Ramos (cell line): ENCODE measurements around the gene NSUN6.

Experiments
- in situ Hi-C: fragments of 300-500 bp; cut with MboI; formaldehyde crosslinking; loops from one replicate; pipeline ENCODE4 v1.14.3; 2022; ENCODE audit warnings: low sequenced_read_pairs; ENCODE audit not compliant: unreplicated experiment

The NSUN6 gene, protein sequence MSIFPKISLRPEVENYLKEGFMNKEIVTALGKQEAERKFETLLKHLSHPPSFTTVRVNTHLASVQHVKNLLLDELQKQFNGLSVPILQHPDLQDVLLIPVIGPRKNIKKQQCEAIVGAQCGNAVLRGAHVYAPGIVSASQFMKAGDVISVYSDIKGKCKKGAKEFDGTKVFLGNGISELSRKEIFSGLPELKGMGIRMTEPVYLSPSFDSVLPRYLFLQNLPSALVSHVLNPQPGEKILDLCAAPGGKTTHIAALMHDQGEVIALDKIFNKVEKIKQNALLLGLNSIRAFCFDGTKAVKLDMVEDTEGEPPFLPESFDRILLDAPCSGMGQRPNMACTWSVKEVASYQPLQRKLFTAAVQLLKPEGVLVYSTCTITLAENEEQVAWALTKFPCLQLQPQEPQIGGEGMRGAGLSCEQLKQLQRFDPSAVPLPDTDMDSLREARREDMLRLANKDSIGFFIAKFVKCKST

DNA sequence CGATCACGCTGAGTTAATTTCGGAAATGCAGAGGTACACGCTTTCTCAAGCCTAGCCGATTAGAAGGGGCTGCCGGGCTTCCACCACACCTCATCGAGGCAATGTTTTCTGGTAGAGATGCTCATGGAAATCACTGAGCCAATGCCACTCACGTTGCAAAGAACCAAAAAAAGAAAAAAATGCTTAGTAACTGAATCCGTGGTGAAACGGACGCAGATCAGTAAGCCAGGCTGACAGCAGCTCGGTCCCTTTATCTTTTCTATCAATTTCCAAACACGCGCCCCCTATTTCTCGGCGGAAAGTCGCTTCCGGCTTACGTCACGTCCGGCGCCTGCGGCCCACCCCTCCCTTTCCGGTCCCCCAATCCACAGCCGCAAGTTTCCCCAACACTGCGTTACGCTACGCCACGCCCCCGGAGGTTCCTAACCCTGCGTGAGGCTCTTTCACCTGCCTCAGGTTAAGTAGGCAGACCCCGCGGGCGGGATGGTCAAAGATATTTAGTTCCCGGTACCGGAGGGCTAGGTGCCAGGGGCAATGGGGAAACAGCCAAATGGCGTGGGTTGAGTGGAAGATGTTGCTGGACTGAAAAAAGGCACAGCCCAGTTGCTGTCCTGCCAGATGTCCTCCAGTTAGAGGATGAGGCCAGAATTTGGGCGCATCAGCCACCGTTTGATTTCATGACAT, at the start of gene NSUN6:
Gene NSUN6, minus strand, starts transcription at position 264 of the 684 bp plus-strand sequence. CDS start 384 bp downstream, outside the sequence.
- in situ Hi-C loops = no loop called here

DNA sequence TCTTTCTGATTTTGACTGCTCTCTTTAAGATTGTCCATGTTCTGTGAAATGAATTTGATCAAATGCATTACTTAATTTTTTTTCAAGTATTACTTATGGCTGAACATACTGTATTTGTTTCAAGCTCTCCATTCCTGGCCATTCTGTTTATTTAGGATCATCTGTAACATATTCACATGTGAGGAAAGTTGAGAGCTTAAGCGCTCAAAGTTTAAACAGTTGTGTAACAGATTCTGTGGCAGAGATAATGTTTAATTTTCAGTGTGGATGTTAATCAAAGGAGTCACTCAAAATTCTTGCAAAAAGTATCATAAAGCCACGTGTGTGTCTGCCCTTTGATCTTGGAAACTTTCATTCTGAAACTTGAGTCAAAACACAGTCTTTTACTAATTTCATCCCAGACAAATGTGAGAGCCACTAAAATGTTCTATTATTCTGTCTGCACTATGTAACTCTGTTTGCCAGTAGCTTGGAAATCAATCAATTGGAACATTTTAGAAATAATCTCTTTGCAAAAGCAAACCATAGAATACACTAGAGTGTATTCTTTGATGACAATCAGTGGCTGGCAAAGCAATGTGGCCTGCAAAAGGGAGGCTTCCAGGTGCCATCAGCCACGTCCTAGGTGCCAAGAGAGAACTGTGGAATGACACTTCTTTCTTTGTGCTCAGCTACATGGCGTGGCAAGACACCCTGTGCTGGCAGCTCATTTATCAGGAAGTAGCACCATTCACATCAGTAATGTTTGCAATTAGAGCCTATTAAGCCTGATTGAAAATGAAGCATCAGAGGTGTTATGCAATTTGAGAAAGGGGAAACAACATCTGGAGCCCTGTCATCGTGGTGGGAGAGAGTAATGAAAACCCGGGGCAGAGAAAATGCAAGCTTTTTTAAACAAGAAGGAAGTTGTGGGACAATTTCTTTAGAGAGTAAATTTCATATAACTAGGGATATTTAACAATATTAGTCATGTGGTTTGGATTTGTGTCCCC, 48.8 kb upstream of the NSUN6 start:
- in situ Hi-C loops = no loop called here

DNA sequence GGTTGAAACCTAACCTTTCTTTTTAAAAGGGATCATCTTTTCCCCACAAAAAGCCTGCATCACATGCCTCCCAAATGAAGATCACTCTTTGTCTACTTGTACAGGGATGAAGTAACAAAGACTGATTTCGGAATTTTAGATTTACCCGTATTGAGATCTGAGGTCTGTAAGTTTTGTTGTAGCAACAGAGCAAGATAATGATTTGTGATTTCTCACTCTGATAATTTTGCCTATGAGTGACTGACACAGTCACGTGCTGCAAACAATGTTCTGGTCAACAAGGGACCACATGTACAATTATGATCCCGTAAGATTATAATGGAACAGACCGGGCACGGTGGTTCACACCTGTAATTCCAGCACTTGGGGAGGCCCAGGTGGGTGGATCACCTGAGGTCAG, 39.2 kb upstream of the NSUN6 start:
- in situ Hi-C loops = no loop called here

DNA sequence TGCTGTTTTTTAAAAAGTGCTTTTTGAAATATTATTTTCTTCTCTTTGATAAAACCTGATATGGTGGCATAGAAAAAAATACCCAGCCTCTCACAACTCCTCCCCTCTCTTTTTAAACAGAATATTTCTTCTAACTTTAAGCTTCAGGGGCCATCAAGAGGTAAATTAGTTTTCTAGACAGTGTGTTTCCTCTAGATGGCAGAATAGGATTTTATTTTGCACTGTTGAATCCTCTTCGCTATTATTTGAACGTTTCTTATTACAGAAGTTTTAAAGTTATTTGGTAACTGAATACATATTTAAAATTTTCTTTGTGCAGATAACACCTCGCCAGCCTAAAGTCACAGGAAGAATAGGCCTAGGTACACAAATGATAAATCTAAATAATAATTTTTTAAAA, 38.1 kb upstream of the NSUN6 start:
- in situ Hi-C loops = no loop called here

DNA sequence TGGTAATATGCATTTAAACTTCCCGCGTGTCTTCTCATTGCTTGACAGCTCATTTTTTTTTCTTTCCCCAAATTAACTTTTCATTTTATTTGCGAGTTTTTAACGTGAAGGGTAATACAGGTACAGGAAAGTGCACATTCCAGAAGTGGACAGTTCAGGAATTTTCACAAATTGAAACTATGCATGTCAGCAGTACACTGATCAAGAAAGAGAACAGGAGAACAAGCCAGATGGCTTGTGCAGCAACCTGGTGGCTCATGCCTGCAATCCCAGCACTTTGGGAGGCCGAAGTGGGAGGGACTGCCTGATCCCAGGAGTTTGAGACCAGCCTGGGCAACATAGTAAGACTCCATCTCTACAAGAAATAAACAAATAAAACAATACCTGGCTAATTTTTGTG, 36.3 kb upstream of the NSUN6 start:
- in situ Hi-C loops = no loop called here

DNA sequence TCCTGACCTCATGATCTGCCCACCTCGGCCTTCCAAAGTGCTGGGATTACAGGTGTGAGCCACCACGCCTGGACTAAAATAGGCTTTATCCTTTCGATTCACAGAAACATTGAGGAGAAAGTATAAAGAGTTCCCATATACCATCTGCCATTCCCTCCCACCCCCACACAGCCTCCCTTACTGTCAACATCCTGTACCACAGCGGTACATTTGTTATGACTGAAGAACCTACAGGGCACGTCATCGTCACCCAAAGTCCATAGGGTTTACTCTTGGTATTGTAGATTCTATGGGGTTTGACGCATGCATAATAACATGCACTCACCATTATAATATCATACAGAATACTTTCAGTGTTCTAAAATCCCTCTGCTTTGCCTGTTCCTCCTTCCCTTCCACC, 35.8 kb upstream of the NSUN6 start:
- in situ Hi-C loops = no loop called here

DNA sequence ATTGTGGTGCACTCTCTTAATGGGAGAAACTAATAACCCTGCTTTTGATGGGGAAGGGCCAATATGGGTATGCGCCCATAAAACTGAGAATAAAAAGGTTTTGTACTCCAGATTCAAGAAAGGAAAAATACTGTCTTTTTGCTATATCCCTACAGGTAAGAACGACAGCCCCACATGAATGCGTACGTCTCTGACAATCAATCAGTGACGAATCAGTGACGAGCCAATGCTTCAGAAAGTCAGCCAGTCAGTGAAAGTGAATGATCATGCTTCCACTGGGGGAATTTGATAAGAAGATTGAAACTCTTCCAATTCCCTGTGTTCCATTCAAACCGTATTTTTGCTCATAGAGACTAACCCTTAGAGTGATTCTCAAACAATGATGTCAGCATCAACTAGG, 34.2 kb upstream of the NSUN6 start:
- in situ Hi-C loops = no loop called here

DNA sequence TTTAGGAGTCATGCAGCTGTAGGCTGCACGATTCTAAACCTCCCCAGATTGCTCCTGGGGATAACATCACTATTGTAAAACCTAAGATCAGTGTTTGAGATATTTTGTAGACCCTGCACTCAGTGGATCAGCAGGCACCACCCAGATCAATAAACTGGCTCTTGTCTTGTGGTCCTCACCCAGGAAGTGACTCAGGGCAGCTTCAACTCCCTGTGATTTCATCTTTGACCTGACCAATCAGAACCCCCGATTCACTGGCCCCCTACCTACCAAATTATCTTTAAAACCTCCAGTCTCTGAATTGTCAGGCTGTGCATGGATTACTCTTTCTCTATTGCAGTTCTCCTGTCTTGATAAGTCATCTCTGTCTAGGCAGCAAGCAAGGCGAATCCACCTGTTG, 33.6 kb upstream of the NSUN6 start:
- in situ Hi-C loops = no loop called here

DNA sequence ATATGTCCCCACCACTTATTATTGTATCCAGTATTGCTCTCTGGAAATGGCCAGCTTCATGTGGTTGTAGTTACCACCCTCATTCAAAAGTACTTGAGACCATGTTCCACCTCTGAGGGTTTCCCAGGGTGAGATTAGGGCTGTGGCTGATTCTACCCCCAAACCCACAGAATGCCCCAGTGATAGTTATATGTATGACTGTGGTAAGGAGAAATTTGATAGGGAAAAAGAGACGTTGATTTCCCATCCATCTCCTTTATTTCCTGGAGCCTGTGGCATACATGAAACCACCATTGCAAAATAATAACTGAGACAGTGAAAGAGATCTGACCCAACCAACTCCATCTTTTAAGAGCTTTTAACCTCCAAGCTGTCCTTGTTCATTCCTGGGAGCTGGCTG, 33.0 kb upstream of the NSUN6 start:
- in situ Hi-C loops = no loop called here

DNA sequence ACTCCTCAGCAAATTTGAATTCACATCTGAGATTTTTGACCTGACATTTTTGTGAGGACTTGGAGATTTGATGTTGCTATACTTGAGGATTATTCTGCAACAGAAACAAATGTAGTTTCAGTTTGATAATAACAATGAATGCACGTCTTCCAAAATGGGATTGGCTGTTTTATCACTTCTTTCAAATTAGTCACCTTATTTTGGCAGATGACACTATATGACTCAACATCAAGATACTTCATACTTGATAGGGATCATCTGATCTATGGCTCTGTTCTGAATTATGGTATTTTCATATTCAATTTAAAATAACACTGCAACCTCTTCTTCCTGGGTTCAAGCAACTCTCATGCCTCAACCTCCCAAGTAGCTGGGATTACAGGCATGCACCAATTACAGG, 32.0 kb upstream of the NSUN6 start:
- in situ Hi-C loops = no loop called here

DNA sequence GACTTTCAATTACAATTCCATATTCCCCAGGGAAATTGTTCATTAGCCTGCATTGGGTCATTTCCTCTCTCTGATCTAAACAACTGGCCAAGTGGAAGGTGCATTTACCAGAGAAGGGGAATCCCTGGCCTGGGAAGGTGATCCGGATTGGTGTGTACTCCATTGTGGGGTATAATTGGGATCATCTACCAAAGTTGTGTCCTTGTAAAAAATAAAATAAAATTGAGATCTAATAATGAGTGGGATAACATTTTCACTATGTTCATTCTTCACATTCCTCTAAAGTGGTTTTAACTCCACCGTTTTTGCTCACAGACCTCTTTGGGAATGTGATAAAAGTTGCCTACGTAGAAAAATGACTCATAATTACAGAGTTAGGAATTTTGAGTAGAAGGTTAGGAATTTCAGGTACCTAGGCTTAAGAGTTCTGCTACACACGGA, 30.6 kb upstream of the NSUN6 start:
- in situ Hi-C loops = no loop called here

DNA sequence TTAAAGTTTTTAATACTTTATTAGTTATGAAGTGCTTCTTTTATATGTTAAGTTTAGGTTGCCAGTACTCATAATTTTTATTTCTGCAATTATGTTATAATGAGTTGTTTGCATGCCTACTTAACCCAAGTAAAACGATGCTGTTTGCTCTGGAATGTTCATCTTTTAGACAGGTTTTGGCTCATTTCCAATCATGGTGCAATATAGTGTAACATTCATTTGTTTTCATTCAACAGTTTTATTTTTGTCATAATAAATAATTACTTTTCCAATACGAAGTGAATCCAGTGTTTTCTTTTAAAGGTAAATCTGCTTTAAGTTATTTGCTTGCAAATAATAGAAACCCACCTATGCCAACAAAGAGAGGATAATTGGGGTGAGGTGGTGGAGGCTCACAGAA, 30.0 kb upstream of the NSUN6 start:
- in situ Hi-C loops = no loop called here

DNA sequence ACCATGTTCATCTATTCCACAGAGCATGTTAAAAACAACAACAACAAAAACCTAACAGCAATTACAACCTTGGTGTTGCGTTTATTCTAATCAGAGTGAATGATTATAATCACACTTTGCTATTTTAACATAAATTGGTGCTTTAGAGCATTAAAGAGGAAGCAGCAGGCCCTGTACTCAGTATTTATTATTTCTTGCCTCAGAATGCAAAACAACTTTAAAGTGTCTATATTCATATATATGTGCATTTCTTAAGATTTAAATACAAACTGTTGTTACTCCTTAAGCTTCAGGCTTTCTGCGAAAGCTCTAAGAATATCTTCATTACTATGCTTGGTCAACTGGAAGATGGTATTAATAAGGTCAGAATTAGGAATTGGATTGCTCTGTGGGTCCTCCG, 29.4 kb upstream of the NSUN6 start:
- in situ Hi-C loops = no loop called here

DNA sequence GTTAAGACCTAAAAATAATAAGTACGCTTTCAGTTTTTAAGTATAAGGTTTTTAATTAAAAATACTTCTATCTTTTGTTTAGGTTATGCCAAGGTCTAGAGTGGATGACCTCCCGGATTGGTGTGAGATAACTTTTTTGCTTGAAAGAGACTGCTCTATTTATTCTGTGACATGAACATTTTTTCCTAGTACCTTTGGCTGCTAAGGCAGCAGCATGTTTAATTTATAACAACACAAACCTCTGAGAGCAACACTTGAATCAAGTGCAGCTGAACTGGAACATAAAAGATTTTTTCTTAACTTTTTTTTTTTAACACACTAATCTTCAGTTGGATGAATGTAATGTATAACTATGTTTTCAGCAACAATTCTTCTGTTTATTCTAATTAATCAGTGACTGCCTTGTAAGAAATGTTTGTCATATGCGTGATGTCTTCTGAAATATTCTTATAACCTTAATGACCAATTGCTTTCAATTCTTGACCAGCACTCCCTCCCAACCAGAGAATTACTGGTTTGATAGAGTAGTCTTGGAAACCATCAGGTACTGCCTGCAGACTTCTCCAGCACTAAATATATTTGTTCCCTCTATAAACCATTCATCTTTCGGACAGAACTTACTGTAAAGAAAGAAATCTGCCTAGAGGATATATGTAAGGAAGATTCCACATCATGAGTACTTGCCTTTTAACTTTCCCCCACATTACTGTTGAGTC, 23.9 kb upstream of the NSUN6 start:
- in situ Hi-C loops = no loop called here

DNA sequence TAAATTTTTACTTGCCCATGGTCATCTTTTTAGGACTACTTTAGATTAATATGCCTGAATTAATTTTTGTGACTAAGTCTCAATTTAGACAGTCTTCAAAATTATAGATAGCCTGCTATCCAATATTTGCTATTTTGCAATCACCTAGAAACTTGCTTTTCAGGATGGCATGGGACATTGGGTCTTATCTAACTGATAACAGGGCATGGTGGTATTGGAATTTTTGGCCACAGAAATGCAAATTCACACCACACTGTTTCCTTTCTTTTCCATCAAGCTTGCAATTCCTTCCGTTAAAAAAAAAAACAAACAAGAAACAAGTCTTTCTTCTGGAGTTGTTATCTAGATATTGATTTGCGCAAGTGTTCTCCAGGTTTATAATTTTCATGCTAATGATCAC, 16.6 kb upstream of the NSUN6 start:
- in situ Hi-C loops = no loop called here

DNA sequence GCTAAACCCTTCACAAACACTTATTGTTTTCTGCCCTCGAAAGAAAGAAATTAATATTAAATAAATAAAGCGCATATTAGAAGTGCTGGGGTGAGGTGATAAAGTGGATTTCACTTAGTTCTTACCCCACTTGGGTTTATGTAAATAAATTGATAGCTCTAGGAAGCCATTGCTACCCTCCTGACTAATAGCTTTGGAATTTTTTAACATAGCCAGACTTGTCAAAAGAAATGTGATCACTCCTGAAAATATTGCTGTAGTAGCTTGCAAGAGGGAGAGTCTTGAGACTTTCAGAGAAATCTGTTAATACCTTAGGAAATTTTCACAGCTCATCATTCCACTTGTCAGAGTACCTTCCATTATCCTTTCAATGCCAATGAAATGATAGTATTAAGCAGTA, 15.4 kb upstream of the NSUN6 start:
- in situ Hi-C loops = no loop called here

DNA sequence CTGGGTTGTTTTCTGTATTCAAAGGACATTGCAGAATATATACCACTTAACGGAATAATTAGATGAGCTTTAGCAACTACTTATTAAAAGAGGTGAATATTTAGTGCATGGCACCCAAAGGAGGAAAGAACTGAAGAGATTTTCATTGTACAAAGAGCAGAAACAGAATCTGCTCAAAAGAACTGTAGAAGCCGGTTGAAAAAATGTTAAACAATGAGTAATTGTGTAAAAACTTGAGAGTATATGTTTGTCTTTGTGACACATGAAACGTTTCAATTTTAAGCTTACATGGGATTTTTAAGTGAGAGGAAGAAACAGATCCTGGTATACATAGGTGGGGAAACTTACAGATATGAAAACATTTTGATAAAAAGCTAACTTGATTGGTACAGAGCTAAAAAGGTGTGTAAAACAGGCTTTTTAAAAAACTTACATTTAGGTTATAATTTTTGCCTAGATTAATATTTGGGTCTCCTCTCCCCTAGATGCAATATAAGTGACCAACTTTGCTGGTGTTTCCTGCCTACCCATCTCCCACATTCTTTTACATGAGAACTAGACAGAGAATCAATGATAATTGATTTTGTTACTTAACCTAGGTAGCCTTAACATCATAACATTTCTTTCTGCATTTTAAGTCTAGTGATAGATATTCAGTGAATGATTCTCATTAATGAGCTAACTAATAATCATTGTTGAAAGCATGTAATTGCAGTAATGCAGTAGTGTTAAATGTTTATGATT, 14.6 kb upstream of the NSUN6 start:
- in situ Hi-C loops = no loop called here

DNA sequence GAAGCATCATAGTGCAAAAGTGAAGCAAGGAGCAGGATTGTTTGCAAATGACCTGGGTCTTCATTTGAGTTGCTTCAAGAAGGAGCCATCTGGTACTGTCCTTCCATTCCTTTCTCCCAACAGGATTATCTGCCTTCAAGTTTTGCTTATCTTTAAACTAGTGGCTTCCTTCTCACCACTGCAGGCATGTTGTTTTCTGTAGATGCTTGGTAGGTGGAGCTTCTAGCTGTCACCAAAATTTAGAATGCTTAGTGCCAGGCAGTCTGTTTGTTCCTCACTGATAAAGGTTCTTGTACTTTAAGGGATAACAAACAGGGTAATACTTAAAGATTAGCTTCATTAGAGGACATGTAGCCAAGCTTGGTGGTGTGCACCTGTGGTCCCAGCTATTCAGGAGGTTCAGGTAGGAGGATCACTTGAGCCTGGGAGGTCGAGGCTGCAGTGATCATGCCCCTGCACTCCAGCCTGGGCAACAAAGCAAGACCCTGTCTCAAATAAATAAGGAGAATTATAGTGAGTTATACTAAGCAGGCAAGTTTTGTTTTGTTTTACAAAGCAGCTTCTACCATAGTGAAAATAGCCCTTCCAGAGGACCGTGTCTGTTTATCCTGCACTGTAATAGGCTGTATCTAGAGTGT, 13.6 kb upstream of the NSUN6 start:
- in situ Hi-C loops = no loop called here
